UCSD-AML1 (cell line): ENCODE measurements around the gene RNU7-1.

ENCODE experiments used
- DNase-seq: peaks from one replicate; lab custom pipeline; 2025; ENCODE audit not compliant: unreplicated experiment; lab: John Stamatoyannopoulos, UW

The RNU7-1 gene

DNA sequence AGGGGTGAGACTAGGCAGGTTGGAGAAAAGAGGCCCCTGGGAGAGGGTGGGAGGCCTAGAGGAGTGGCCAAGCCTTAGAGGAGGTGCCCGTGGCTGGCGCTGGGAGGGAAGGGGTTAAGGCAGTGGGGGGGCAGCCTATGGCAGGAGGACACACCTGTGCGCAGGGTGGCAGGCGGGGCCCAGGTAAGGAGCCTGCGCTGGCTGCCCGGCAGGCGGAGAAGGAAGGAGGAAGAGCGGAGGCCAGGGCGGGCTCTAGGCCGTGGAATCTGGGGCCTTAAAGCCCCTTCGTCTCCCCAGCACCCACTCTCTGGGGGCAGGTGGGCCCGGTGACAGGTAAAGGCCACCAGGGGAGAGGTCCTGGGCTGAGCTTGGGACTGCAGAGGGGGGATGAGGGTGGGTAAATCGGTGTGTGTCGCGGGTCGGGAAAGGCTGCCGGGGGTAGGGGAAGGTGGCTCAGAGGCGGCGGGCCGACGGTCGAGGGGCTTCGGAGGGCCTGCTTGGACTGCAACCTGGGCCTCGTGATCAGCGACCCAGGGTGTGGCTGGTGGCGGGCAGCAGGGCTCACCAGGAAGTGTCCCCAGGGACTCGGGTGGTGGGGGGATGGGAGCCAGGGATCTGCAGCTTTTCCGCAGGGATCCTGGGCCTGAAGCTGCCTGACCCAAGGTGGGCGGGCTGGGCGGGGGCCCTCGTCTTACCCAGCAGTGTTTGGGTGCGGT is 19.6 kb downstream of the RNU7-1 start:
- no peak for DNase-seq

DNA sequence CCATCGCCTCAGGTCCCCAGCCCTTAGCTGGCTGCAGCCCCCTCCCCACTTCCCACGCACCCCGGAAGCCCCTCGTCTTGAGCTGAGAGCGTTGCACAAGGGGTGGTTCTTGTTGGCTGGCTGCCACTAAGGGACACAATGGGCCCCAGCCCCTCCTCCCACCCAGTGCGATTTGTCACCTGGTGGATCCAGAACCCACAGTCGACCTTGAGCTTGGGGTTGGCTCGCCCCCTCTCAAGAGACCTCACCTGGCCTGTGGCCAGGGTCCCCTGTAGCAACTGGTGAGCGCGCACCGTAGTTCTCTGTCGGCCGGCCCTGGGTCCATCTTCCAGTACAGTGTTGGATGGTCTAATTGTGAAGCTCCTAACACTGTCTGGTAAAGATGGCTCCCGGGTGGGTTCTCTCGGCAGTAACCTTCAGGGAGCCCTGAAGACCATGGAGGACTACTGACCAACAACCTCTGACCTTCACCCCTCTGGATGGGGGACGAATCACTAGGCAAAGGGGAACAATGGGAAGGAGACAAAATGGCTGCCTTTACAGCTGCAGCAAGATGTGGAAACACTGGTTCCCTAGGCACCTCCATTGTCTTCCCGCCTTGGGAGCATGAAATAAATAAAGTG is 20.3 kb downstream of the RNU7-1 start:
- no peak for DNase-seq

GRCh38 chr12:6964605-6965025 is 21.0 kb downstream of the RNU7-1 start:
- DNase-seq = no peak

DNA sequence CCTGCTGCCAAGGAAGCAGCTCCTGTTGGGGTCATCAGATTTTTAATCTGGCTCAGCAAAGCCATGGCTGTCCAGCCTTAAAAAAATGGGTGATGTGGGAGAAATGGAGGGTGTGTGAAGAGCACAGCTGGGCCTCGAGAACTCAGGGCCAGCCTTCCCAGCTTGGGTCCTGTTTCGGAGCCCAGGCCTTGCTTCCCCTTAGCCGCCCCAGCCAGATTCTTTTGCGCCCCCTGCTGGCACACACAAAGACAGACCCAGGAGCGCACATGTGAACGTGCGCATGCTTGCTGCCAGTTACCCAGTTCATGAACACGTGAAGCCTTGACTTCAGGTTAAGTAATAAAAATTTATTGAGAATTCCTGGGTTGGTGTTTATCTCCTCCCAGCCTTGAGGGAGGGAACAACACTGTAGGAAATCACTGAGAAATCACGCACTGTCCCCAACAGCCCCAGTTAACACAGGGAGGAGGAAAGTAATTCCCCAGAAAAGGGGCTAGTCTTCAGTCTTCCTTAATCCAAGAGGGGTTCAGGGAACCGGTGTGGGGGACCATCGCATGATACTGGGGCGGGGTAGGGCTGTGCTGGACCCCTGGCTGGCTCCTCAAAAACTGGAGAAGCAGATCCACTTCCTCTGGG is 21.5 kb downstream of the RNU7-1 start:
- peak; percentile 79 for DNase-seq

DNA sequence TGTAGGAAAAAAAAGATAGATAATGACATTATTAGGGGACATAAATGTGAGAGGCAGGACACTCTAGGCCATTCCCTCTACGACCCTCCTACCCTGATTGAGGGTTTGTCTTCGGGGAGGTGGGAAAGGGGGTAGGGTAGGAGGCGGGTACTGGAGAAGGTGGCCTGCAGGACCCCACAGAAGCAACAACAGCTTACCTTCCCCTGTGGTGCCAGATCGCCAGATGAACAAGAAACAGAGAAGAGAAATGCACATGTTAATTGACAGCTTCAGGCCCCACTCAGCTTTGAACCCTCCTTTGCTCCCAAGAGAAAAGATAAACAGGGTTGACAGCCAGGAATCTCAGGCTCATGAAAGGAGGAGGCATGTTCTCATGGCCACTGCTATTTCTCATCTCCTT is 22.1 kb downstream of the RNU7-1 start:
- DNase-seq = no peak

- DNase-seq = no peak
These were observed 22.7 kb downstream of the RNU7-1 start for GRCh38 chr12:6966351-6966750.

DNA sequence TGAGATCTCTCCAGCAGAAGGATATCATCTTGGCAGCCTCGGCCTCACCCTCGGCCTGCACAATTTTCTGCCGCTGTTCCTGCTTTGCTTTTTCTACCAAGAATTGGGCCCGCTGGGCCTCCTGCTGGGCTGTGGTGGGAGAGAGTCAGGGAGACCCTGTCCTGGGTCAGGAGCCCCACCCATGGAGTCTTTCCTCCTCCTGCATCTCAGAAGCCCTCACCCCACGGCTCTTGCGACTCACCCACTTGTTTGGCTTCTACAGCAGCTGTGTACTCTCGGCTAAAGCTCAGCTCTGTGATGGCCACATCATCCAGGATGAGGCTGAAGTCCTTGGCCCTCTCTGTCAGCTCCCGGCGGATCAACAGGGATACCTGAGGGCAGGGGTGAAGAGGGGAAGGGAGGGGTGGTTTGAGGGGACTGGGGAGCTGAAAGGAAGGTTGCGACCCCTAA is 24.1 kb downstream of the RNU7-1 start:
- no peak for DNase-seq

GRCh38 chr12:6968426-6968825 is 24.8 kb downstream of the RNU7-1 start:
- DNase-seq = no peak

DNA sequence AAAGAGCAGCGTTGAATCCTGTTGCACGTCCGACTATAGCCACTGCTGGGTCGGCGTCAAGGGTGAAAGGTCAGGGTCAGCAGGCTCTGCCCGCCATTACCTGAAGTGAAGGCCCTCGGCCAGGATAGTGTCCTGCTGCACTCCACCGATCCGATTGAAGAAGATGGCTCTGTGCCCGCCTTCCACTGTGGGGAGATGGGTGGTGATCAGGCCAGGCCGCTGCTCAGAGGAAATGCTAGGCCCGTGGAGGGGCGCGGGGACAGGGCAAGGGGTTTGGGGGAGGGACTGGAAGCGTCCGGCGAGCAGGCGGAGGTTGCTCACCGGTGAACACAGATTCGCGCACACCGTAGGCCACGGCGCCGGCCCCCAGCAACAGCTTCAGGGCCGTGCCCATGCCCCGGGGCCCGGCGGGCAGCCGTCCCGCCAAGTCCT is 26.5 kb downstream of the RNU7-1 start:
- DNase-seq = no peak

- no peak for DNase-seq
These were observed 30.6 kb downstream of the RNU7-1 start for GRCh38 chr12:6974180-6974579.

GRCh38 chr12:6975297-6976032 is 31.8 kb downstream of the RNU7-1 start:
- no peak for DNase-seq

GRCh38 chr12:6977653-6978052 is 34.0 kb downstream of the RNU7-1 start:
- DNase-seq = no peak

DNA sequence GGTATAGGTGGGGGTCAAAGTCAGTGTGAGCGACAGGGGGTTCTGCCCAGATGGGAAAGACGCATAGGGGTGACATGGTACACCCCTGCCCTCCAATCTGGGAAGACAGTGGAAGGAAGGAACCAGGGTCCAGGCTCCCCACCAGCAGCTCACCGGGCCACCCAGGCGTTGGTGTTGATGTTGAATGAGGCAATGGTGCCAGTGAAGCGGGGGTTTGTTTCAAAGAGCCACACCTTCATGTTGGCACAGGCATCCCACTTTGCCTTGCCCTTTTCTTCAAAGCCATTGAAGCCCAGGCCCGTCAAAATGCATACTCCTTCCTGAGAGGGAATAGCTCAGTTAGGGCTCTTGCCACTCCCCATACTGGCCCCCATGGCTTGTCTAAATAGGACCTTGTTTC is 34.6 kb downstream of the RNU7-1 start:
- no peak for DNase-seq

DNA sequence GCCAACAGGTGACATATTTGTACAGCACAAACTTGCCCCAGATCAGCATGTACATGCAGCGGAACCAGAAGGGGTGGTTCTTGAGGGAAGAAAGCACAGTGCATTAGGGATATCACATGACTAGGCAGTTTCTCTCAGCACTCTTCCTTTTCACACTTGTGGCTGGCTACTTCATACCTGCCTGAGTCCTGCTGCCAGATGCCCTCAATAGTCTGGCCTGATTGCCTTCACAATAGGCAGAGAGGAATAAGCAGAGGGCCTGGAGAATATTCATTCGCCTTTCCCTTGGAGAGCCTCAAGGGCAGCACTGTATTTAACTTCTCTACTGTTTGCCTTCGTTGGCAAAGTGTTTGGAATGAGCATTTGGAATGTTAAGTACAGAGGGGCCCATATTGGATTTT is 35.0 kb downstream of the RNU7-1 start:
- no peak for DNase-seq

DNA sequence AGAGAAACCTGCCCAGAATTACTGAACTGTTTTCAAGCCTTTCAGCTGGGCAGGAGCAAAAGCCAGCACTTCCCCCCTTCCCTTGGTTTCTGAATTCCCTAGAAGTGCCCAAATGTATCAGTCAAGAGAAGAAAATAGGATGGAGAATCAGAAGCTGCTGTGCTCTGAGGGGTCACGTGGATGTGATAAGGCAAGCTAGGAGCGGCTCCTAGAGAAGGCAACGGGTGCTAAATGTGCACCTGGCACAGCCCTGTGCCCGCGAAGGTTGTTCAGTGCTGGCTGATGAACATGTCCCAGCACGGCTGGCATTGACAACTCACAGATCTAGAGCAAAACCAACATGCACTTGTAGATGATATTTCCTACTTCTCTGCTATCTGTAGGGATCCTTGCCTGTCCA is 35.4 kb downstream of the RNU7-1 start:
- no peak for DNase-seq

DNA sequence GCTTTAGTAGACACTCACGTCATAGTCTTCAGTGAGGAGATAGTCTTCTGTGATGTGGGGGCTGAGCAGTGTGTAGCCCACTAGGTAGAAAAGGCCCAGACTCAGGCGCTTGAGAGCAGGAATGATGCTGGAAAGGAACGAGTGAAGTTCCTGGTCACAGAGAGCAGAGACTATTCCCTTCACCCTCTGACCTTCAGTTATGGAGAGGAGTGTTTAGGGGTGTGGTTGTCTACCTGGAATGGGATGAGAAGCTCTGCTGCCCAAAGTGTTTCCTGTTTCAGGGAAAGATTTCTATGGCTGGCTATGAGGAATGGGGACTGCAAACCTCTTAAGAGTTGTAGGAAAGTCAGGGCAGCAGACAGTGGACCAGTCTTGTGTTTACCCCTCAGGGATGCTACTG is 35.8 kb downstream of the RNU7-1 start:
- no peak for DNase-seq

GRCh38 chr12:6980075-6980474 is 36.5 kb downstream of the RNU7-1 start:
- DNase-seq = no peak

GRCh38 chr12:6980740-6981139 is 37.1 kb downstream of the RNU7-1 start:
- no peak for DNase-seq

DNA sequence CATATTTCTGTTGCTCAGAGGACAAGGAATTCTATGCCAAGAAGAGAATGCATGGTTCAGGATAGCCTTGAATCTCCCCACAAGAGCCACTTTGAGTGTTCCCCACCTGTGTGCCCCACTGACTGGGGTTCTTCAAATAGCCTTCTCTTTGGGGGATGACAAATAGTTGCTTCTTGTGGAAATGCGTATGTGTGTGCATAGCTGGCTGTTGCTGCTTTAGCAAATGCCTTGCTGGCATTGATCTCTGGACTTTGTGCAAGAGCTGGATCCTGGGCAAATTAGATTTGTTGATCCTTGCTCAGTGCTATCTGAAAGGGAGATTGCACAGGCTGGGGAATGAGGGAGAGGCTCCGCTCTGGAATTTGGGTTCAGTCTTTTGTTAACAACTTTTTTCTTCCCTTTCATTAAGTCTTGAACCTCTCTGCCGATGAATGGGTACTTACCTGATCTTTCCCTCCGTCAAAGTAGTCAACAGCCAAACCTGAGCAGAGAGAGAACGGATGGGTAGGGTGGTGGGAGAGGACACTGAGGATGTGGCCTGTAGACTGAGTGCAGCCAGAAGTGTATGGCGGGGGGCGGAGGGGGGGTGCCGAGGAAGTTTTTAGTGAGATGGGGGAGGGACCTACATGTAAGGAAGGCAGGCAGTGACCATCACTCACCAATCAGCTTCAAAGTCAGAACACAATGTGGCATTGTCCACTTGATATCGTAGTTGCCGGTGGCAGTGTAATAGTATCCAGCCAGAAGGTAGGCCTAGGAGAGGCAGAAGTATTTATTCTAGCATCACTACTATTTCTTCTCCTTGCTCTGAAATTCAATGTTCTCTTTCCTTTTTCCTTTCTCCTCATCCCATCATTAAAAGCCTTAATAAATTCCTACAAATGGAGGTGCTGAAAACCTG is 37.8 kb downstream of the RNU7-1 start:
- DNase-seq = no peak

DNA sequence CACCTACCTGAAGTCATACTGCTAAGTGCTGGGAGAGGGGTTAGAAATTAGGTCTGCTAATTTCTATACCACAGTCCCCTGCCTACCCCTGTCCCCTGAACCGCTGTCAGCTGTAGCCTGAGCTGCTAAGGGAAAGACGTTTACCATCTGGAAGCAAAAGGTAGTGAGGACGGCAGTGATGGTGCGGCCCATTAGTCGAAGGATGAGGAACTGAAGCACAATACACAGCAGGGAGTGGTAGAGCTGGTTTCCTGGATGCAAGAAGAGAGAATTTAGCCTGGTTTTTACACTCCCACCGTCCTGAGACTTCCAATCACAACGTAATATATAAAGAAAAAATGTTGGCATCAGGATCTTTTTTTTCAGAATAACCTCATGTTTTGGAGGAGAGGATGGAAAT is 38.9 kb downstream of the RNU7-1 start:
- DNase-seq = no peak
